OCI-LY7 (cell line): ENCODE results near the gene CCDC102A. TPM values are rescaled to one million over a fixed set of nuclear protein-coding genes. Genes with fewer than 3 reads are reported as not detected.

Source experiments
- BruUV-seq: library from RNA; stranded (reverse); fragments of 400-500 nt; replicated peaks from 2 replicates; lab custom pipeline; 2021; lab: Mats Ljungman, UMichigan
- CTCF ChIA-PET: fragments of 300-600 bp; sonication (Branson Sonifier 250); formaldehyde crosslinking; loops from one replicate; lab custom pipeline; 2022; ENCODE audit warnings: antibody characterized with exemption; ENCODE audit not compliant: unreplicated experiment; lab: Charles Lee
- POLR2A ChIA-PET: fragments of 300-600 bp; sonication (Branson Sonifier 250); formaldehyde crosslinking; loops from one replicate; lab custom pipeline; 2022; ENCODE audit warnings: antibody characterized with exemption; lab: Charles Lee
- DNase-seq: peaks from one replicate; pipeline ENCODE4 v3.0.0-alpha.2; 2015; ENCODE audit warnings: low spot score
- H2AFZ ChIP-seq: fragments of 200-600 bp; sonication (generic), shearing (Covaris generic); 2 replicates; pipeline ENCODE4 v1.6.1; 2014; ENCODE audit warnings: mild to moderate bottlenecking, antibody characterized with exemption, low read length, moderate library complexity
- H3K27ac ChIP-seq: fragments of 200-600 bp; sonication (generic); 2 replicates; pipeline ENCODE4 v1.5.1; 2014; ENCODE audit warnings: mixed run types, low read depth, mild to moderate bottlenecking, moderate library complexity, low read length, inconsistent platforms; ENCODE audit not compliant: poor library complexity, severe bottlenecking
- H3K36me3 ChIP-seq: fragments of 200-600 bp; sonication (generic); 2 replicates; pipeline ENCODE4 v1.6.1; 2014; ENCODE audit warnings: mild to moderate bottlenecking, antibody characterized with exemption, low read length, moderate library complexity, mixed read lengths; ENCODE audit not compliant: insufficient read depth
- H3K4me1 ChIP-seq: fragments of 200-600 bp; sonication (generic); 2 replicates; pipeline ENCODE4 v1.5.1; 2014; ENCODE audit warnings: mild to moderate bottlenecking, low read length; ENCODE audit not compliant: insufficient read depth, poor library complexity, severe bottlenecking
- H3K4me2 ChIP-seq: fragments of 200-600 bp; sonication (generic); 2 replicates; pipeline ENCODE4 v1.6.1; 2014; ENCODE audit warnings: mild to moderate bottlenecking, low read length
- H3K4me3 ChIP-seq: fragments of 200-600 bp; sonication (generic); 2 replicates; pipeline ENCODE4 v1.5.1; 2014; ENCODE audit warnings: mild to moderate bottlenecking, low read depth, low read length; ENCODE audit not compliant: poor library complexity, severe bottlenecking
- H3K79me2 ChIP-seq: fragments of 200-600 bp; sonication (generic); 2 replicates; pipeline ENCODE4 v1.6.1; 2016; ENCODE audit warnings: low read depth, mild to moderate bottlenecking, low read length, moderate library complexity, mixed read lengths; ENCODE audit not compliant: insufficient read depth
- H3K9me2 ChIP-seq: fragments of 200-600 bp; sonication (generic); 2 replicates; pipeline ENCODE4 v1.6.1; 2016; ENCODE audit warnings: mild to moderate bottlenecking, low read length, mixed read lengths; ENCODE audit not compliant: insufficient read depth
- H3K9me3 ChIP-seq: fragments of 200-600 bp; sonication (generic); 2 replicates; pipeline ENCODE4 v1.6.1; 2014; ENCODE audit warnings: mild to moderate bottlenecking, mixed run types, low read length, mixed read lengths
- H4K20me1 ChIP-seq: fragments of 200-600 bp; sonication (generic); 2 replicates; pipeline ENCODE4 v1.6.1; 2014; ENCODE audit warnings: mild to moderate bottlenecking, antibody characterized with exemption, low read length, moderate library complexity, mixed read lengths; ENCODE audit not compliant: insufficient read depth
- EZH2phosphoT487 ChIP-seq: fragments of 200-600 bp; sonication (generic); IDR thresholded peaks from 2 replicates; pipeline ENCODE4 v1.6.1; 2018; ENCODE audit warnings: low read depth, borderline replicate concordance, mild to moderate bottlenecking, mixed run types, antibody characterized with exemption, low read length, moderate library complexity, mixed read lengths
- intact Hi-C: fragments of 100-400 bp; cut with micrococcal nuclease; formaldehyde crosslinking; loops from one replicate; pipeline ENCODE4 v1.10.0; 2022; ENCODE audit not compliant: unreplicated experiment
- total RNA-seq, 2 experiments: library from RNA; depleted of rRNA in 1 of 2; stranded (reverse); fragments of >200 nt in 1 of 2; shearing (Covaris generic) in 1 of 2; gene quantifications; 2 replicates each; pipeline ENCODE4 v1.2.3, GENCODE V29; 2014 to 2022
- TF ChIP-seq, protein P1 (sequence below): fragments of 200-600 bp; sonication (generic); conservative IDR thresholded peaks from 2 replicates; pipeline ENCODE4 v1.5.1; 2014; ENCODE audit warnings: mild to moderate bottlenecking, antibody characterized with exemption, low read length, moderate library complexity, mixed read lengths

Gene CCDC102A
- total RNA-seq, 2 experiments from 2014 or later = 4.2 to 7.1 TPM

- Histone ChIP-seq H3K27ac (no peak overlapping the region), H3K9me2 (no peaks in the 10 kb centered on the region), H3K36me3 (no peaks in the 10 kb centered on the region), H3K4me1 (peaks cover 61% of the 10 kb centered on the region), H3K9me3 (no peaks in the 10 kb centered on the region), H3K79me2 (no peaks in the 10 kb centered on the region), H3K4me2 (peak overlapping the region; percentile 76), H2AFZ (no peak overlapping the region), H3K4me3 (peak overlapping the region; percentile 27), H4K20me1 (0 out of 2 replicates have a peak, but pooled peaks cover 6% of the 10 kb centered on the region)
- peak; percentile 83 for DNase-seq
- POLR2A ChIA-PET = interaction anchor here (1.1 to 1.8 kb wide), 2 partner anchors 19 to 22 kb away, joined by 3 to 5 read pairs; no protein-coding TSS in a partner anchor
- intact Hi-C loops = loop anchor here (1.0 kb wide), 1 partner anchor 8 kb away; the partner anchor contains the start of gene CCDC102A
- TF ChIP-seq, protein P1, sequence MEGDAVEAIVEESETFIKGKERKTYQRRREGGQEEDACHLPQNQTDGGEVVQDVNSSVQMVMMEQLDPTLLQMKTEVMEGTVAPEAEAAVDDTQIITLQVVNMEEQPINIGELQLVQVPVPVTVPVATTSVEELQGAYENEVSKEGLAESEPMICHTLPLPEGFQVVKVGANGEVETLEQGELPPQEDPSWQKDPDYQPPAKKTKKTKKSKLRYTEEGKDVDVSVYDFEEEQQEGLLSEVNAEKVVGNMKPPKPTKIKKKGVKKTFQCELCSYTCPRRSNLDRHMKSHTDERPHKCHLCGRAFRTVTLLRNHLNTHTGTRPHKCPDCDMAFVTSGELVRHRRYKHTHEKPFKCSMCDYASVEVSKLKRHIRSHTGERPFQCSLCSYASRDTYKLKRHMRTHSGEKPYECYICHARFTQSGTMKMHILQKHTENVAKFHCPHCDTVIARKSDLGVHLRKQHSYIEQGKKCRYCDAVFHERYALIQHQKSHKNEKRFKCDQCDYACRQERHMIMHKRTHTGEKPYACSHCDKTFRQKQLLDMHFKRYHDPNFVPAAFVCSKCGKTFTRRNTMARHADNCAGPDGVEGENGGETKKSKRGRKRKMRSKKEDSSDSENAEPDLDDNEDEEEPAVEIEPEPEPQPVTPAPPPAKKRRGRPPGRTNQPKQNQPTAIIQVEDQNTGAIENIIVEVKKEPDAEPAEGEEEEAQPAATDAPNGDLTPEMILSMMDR = no peak
- BruUV-seq = no TSS peak
- CTCF ChIA-PET = no interaction called here
Observed at GRCh38 chr16:57544124-57544653, 7.8 kb upstream of the CCDC102A start.

- H3K79me2 ChIP-seq = no peaks in the 10 kb centered on the region
- 0 out of 2 replicates have a peak, but pooled peaks cover 6% of the 10 kb centered on the region for H4K20me1 ChIP-seq
- no peak overlapping the region for H3K4me3 ChIP-seq
- H3K36me3 ChIP-seq = no peaks in the 10 kb centered on the region
- H3K4me1 ChIP-seq = peaks cover 84% of the 10 kb centered on the region
- ChIA-PET POLR2A (interaction anchor here (1.0 to 1.5 kb wide), 5 partner anchors 8 to 18 kb away, joined by 3 to 8 read pairs (median 4); no protein-coding TSS in a partner anchor), CTCF (no interaction called here)
- TF ChIP-seq, protein P1 = no peak
- TF ChIP-seq EZH2phosphoT487 = no peak
- intact Hi-C loops = no loop called here
- DNase-seq = no peak
- BruUV-seq = no TSS peak
- H3K27ac ChIP-seq = no peak overlapping the region
- H3K9me3 ChIP-seq = no peaks in the 10 kb centered on the region
- H3K4me2 ChIP-seq = peak overlapping the region; percentile 76
- H2AFZ ChIP-seq = no peak overlapping the region
- H3K9me2 ChIP-seq = no peaks in the 10 kb centered on the region
Observed at GRCh38 chr16:57541754-57542435, 5.5 kb upstream of the CCDC102A start.
